ENCODE results near the gene FTO. TPM values are rescaled to one million over a fixed set of nuclear protein-coding genes. Genes with fewer than 3 reads are reported as not detected.

The FTO gene
- total RNA-seq, 4 donors from 2014 or later = 102 to 138 (median 130) TPM

DNA sequence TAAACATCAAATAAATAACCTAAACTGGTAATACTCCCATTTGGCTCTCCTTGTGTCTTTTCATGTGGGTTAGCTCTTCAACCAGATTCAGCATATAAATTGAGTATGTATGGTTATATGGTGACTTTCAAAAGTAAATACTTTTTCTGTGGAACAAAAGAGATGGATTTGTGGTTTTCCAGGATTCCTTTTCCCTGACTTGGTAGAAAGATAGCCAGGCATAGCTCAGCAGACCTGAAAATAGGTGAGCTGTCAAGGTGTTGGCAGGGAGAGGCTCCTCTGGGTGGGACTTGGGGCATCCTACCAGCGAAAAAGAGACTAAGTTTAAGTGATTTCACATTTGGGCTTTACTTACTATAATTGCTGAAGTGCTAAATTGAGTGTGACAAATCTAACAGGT is 80.3 kb downstream of the FTO start:
- Histone ChIP-seq H3K4me3 (no peak overlapping the region), H3K4me1 (peaks cover 0 to 22% (median 0%) of the 10 kb centered on the region in 3 donors), H3K27me3 (no peaks in the 10 kb centered on the region), H3K9me3 (no peaks in the 10 kb centered on the region), H3K36me3 (no peaks in the 10 kb centered on the region), H3K27ac (no peak overlapping the region)
- 94% methylated on average over 1 of the region's 1 CpG; no CpG with 5 or more reads in 1 of the 2 donors for WGBS, 2 donors (ENCODE audit: low coverage in 1 of 2)
- no peak for ATAC-seq
- TF ChIP-seq POLR2AphosphoS5 (IDR thresholded peaks at IDR 0.05) (no peak), CTCF (IDR thresholded peaks at IDR 0.05) (no peak), EP300 (IDR thresholded peaks at IDR 0.05) (no peak), POLR2A (IDR thresholded peaks at IDR 0.05) (no peak)

GRCh38 chr16:53785044-53785443 is 81.1 kb downstream of the FTO start:
- no peak for ATAC-seq
- TF ChIP-seq CTCF (IDR thresholded peaks at IDR 0.05) = no peak
- no peak for TF ChIP-seq POLR2AphosphoS5 (IDR thresholded peaks at IDR 0.05)
- no peak for TF ChIP-seq POLR2A (IDR thresholded peaks at IDR 0.05)
- TF ChIP-seq EP300 (IDR thresholded peaks at IDR 0.05) = no peak
- no peaks in the 10 kb centered on the region for H3K36me3 ChIP-seq

GRCh38 chr16:53785916-53786315 is 82.0 kb downstream of the FTO start:
- peaks cover 0 to 18% (median 0%) of the 10 kb centered on the region in 3 donors for H3K4me1 ChIP-seq
- TF ChIP-seq POLR2AphosphoS5 (IDR thresholded peaks at IDR 0.05) = no peak
- no peak for TF ChIP-seq POLR2A (IDR thresholded peaks at IDR 0.05)
- no peak for TF ChIP-seq CTCF (IDR thresholded peaks at IDR 0.05)
- no peak for TF ChIP-seq EP300 (IDR thresholded peaks at IDR 0.05)
- no peaks in the 10 kb centered on the region for H3K36me3 ChIP-seq
- H3K27ac ChIP-seq = no peak overlapping the region
- 86 to 90% methylated on average over 2 to 3 of the region's 3 CpGs for WGBS, 2 donors (ENCODE audit: low coverage in 1 of 2)
- no peak for ATAC-seq
- no peaks in the 10 kb centered on the region for H3K27me3 ChIP-seq
- no peak overlapping the region for H3K4me3 ChIP-seq
- H3K9me3 ChIP-seq = no peaks in the 10 kb centered on the region

More at GRCh38 chr16:53785044-53785443, 81.1 kb downstream of the FTO start:
- Histone ChIP-seq H3K4me3 (no peak overlapping the region), H3K27me3 (no peaks in the 10 kb centered on the region), H3K9me3 (no peaks in the 10 kb centered on the region), H3K27ac (no peak overlapping the region), H3K4me1 (peaks cover 0 to 22% (median 0%) of the 10 kb centered on the region in 3 donors)

DNA sequence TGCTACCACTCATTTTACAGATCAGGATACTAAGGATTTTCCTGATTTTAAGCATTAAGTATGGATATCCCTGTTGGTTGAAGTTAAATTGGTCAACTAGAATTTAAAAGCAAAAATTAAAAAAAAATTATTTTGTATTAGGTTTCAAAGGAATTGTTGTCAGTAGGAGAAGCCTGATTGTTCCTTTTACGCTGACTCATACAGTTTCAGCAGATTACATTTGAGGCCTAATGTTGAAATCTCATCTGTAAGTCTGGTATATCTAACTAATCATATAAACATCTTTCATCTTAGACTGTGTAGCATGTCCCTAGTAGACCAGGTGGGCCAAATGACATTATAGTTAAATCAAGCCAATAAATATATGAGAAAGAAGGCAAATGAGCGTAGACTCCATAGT is 83.5 kb downstream of the FTO start:
- WGBS, 2 donors (ENCODE audit: low coverage in 1 of 2) = 96 to 100% methylated on average over 2 of the region's 2 CpGs
- H3K36me3 ChIP-seq = no peaks in the 10 kb centered on the region
- H3K4me1 ChIP-seq = peaks cover 0 to 10% (median 0%) of the 10 kb centered on the region in 3 donors
- no peaks in the 10 kb centered on the region for H3K9me3 ChIP-seq
- H3K27ac ChIP-seq = no peak overlapping the region
- no peak for TF ChIP-seq POLR2A (IDR thresholded peaks at IDR 0.05)
- H3K4me3 ChIP-seq = no peak overlapping the region
- no peaks in the 10 kb centered on the region for H3K27me3 ChIP-seq
- no peak for ATAC-seq

- Histone ChIP-seq H3K4me1 (peaks cover 0 to 13% (median 0%) of the 10 kb centered on the region in 3 donors), H3K4me3 (no peak overlapping the region), H3K36me3 (no peaks in the 10 kb centered on the region), H3K27me3 (no peaks in the 10 kb centered on the region), H3K27ac (no peak overlapping the region), H3K9me3 (no peaks in the 10 kb centered on the region)
- 68 to 81% methylated on average over 2 of the region's 2 CpGs for WGBS, 2 donors (ENCODE audit: low coverage in 1 of 2)
- TF ChIP-seq CTCF (IDR thresholded peaks at IDR 0.05) (no peak), EP300 (IDR thresholded peaks at IDR 0.05) (no peak), POLR2A (IDR thresholded peaks at IDR 0.05) (no peak), POLR2AphosphoS5 (IDR thresholded peaks at IDR 0.05) (no peak)
- no peak for ATAC-seq
Observed at GRCh38 chr16:53789137-53789536, 85.2 kb downstream of the FTO start.
